Measurements from ENCODE around the gene PRAMEF27. TPM values are rescaled to one million over a fixed set of nuclear protein-coding genes. Genes with fewer than 3 reads are reported as not detected.
"Not testable (repeated sequence)": the region's sequence is repeated elsewhere in the genome, so short reads cannot be mapped to it uniquely, and the experiment has no call there.

PRAMEF27 gene
- total RNA-seq (not detected), polyA plus RNA-seq (not detected)
- long read RNA-seq, donor 1, result 0 reads
- long read RNA-seq, donor 2, result 0 reads

GRCh38 chr1:13056475-13056874 lies at the start of gene PRAMEF27:
Gene PRAMEF27 (minus strand): TSS chr1:13056575. CDS start chr1:13053659, 2,916 bp downstream.
- ATAC-seq; H3K4me1 ChIP-seq; DNase-seq; H3K27ac ChIP-seq; H3K4me3 ChIP-seq; H3K9me3 ChIP-seq; H3K27me3 ChIP-seq (ENCODE audit: insufficient read depth in 3 of 3, low read length in 2 of 3); intact Hi-C loops (cut with DNase I); H3K36me3 ChIP-seq (ENCODE audit: insufficient read depth in 1 of 2, low read depth in 1 of 2): not testable (repeated sequence)
- 66 to 84% (median 82%) methylated on average over 3 of the region's 3 CpGs for WGBS, 3 donors

- ATAC-seq; H3K4me3 ChIP-seq; H3K27me3 ChIP-seq (ENCODE audit: insufficient read depth in 3 of 3, low read length in 2 of 3); intact Hi-C loops (cut with DNase I); H3K4me1 ChIP-seq; DNase-seq; H3K9me3 ChIP-seq; H3K36me3 ChIP-seq (ENCODE audit: insufficient read depth in 1 of 2, low read depth in 1 of 2); H3K27ac ChIP-seq: not testable (repeated sequence)
- no CpG with 5 or more reads among the region's 4 CpGs for WGBS, 3 donors
Observed at GRCh38 chr1:13070474-13070873, 14.1 kb upstream of the PRAMEF27 start, which contains the start of gene PRAMEF25. Gene PRAMEF25 (plus strand): TSS chr1:13070774. CDS start chr1:13073694, 2,920 bp downstream.

GRCh38 chr1:13019846-13020245 lies 36.5 kb downstream of the PRAMEF27 start:
- H3K4me1 ChIP-seq; DNase-seq; intact Hi-C loops (cut with DNase I); H3K27ac ChIP-seq; ATAC-seq; H3K4me3 ChIP-seq; H3K27me3 ChIP-seq (ENCODE audit: insufficient read depth in 3 of 3, low read length in 2 of 3); H3K9me3 ChIP-seq; H3K36me3 ChIP-seq (ENCODE audit: insufficient read depth in 1 of 2, low read depth in 1 of 2): not testable (repeated sequence)
- WGBS, 3 donors, result 27 to 30% (median 29%) methylated on average over 5 to 6 of the region's 9 CpGs

- ATAC-seq; H3K9me3 ChIP-seq; H3K27me3 ChIP-seq (ENCODE audit: insufficient read depth in 3 of 3, low read length in 2 of 3); intact Hi-C loops (cut with DNase I); DNase-seq; H3K4me1 ChIP-seq; H3K4me3 ChIP-seq; H3K27ac ChIP-seq; H3K36me3 ChIP-seq (ENCODE audit: insufficient read depth in 1 of 2, low read depth in 1 of 2): not testable (repeated sequence)
- WGBS, 3 donors, result no CpG with 5 or more reads among the region's 7 CpGs
Observed at GRCh38 chr1:13011932-13012331, 44.4 kb downstream of the PRAMEF27 start.

- WGBS, 3 donors, result no CpG with 5 or more reads among the region's 3 CpGs
- intact Hi-C loops (cut with DNase I), result not testable (repeated sequence)
Observed at GRCh38 chr1:13009348-13009747, 47.0 kb downstream of the PRAMEF27 start.

GRCh38 chr1:13005732-13006131 lies 50.6 kb downstream of the PRAMEF27 start:
- H3K9me3 ChIP-seq; H3K36me3 ChIP-seq (ENCODE audit: insufficient read depth in 1 of 2, low read depth in 1 of 2); H3K4me1 ChIP-seq; intact Hi-C loops (cut with DNase I); ATAC-seq; H3K27me3 ChIP-seq (ENCODE audit: insufficient read depth in 3 of 3, low read length in 2 of 3); H3K27ac ChIP-seq; H3K4me3 ChIP-seq; DNase-seq: not testable (repeated sequence)
- 24 to 42% (median 30%) methylated on average over 1 to 2 of the region's 4 CpGs for WGBS, 3 donors

More at GRCh38 chr1:13009348-13009747, 47.0 kb downstream of the PRAMEF27 start:
- H3K4me3 ChIP-seq; H3K27ac ChIP-seq; H3K27me3 ChIP-seq (ENCODE audit: insufficient read depth in 3 of 3, low read length in 2 of 3); ATAC-seq; DNase-seq; H3K4me1 ChIP-seq; H3K36me3 ChIP-seq (ENCODE audit: insufficient read depth in 1 of 2, low read depth in 1 of 2); H3K9me3 ChIP-seq: not testable (repeated sequence)

Other genes with a start within 250 kb of the PRAMEF27 start
- gene PRAMEF11, start 225.2 kb downstream of the PRAMEF27 start, total RNA-seq, result not detected
- not detected for gene PRAMEF11, start 225.2 kb downstream of the PRAMEF27 start, polyA plus RNA-seq
- not detected for gene HNRNPCL1, start 207.9 kb downstream of the PRAMEF27 start, total RNA-seq
- gene HNRNPCL1, start 207.9 kb downstream of the PRAMEF27 start, polyA plus RNA-seq, result not detected
- not detected for gene PRAMEF2, start 199.5 kb downstream of the PRAMEF27 start, total RNA-seq
- not detected for gene PRAMEF2, start 199.5 kb downstream of the PRAMEF27 start, polyA plus RNA-seq
- not detected for gene PRAMEF4, start 170.4 kb downstream of the PRAMEF27 start, total RNA-seq
- not detected for gene PRAMEF4, start 170.4 kb downstream of the PRAMEF27 start, polyA plus RNA-seq
- gene PRAMEF10, start 158.3 kb downstream of the PRAMEF27 start, total RNA-seq, result not detected
- gene PRAMEF10, start 158.3 kb downstream of the PRAMEF27 start, polyA plus RNA-seq, result not detected
- gene PRAMEF7, start 140.0 kb downstream of the PRAMEF27 start, total RNA-seq, result not detected
- gene PRAMEF7, start 140.0 kb downstream of the PRAMEF27 start, polyA plus RNA-seq, result not detected
- gene PRAMEF6, start 109.0 kb downstream of the PRAMEF27 start, total RNA-seq, result not detected
- gene PRAMEF6, start 109.0 kb downstream of the PRAMEF27 start, polyA plus RNA-seq, result not detected
- not detected for gene HNRNPCL3, start 4.2 kb upstream of the PRAMEF27 start, total RNA-seq
- gene HNRNPCL3, start 4.2 kb upstream of the PRAMEF27 start, polyA plus RNA-seq, result not detected
- not detected for gene PRAMEF25, start 14.2 kb upstream of the PRAMEF27 start, total RNA-seq
- not detected for gene PRAMEF25, start 14.2 kb upstream of the PRAMEF27 start, polyA plus RNA-seq
- gene HNRNPCL2, start 60.3 kb upstream of the PRAMEF27 start, total RNA-seq, result not detected
- not detected for gene HNRNPCL2, start 60.3 kb upstream of the PRAMEF27 start, polyA plus RNA-seq
- gene PRAMEF26, start 99.4 kb upstream of the PRAMEF27 start, total RNA-seq, result not detected
- gene PRAMEF26, start 99.4 kb upstream of the PRAMEF27 start, polyA plus RNA-seq, result not detected
- not detected for gene HNRNPCL4, start 109.1 kb upstream of the PRAMEF27 start, total RNA-seq
- gene HNRNPCL4, start 109.1 kb upstream of the PRAMEF27 start, polyA plus RNA-seq, result not detected
- gene PRAMEF9, start 115.3 kb upstream of the PRAMEF27 start, total RNA-seq, result not detected
- gene PRAMEF9, start 115.3 kb upstream of the PRAMEF27 start, polyA plus RNA-seq, result not detected
- not detected for gene PRAMEF13, start 144.8 kb upstream of the PRAMEF27 start, total RNA-seq
- not detected for gene PRAMEF13, start 144.8 kb upstream of the PRAMEF27 start, polyA plus RNA-seq
- gene PRAMEF18, start 169.6 kb upstream of the PRAMEF27 start, total RNA-seq, result not detected
- not detected for gene PRAMEF18, start 169.6 kb upstream of the PRAMEF27 start, polyA plus RNA-seq
- gene PRAMEF5, start 197.6 kb upstream of the PRAMEF27 start, total RNA-seq, result not detected
- gene PRAMEF5, start 197.6 kb upstream of the PRAMEF27 start, polyA plus RNA-seq, result not detected
- not detected for gene PRAMEF8, start 228.6 kb upstream of the PRAMEF27 start, total RNA-seq
- gene PRAMEF8, start 228.6 kb upstream of the PRAMEF27 start, polyA plus RNA-seq, result not detected
- not detected for gene PRAMEF33, start 247.0 kb upstream of the PRAMEF27 start, total RNA-seq
- not detected for gene PRAMEF33, start 247.0 kb upstream of the PRAMEF27 start, polyA plus RNA-seq

Data from psoas muscle (tissue), 8 donors.